Activated B cell treated with CpG ODN at 0.5 μM for 24 hours (primary cell): ENCODE results near the gene WDPCP. TPM values are rescaled to one million over a fixed set of nuclear protein-coding genes. Genes with fewer than 3 reads are reported as not detected.

Experiments
- ATAC-seq: fragments of 200-7000 bp; cut with Tn5 transposase; one replicate; pipeline ENCODE4 v1.10.0; 2021; ENCODE audit warnings: low read depth, mild to moderate bottlenecking, moderate library complexity
- CTCF ChIA-PET: fragments of 350-600 bp; sonication (Branson Sonifier 250); formaldehyde crosslinking; loops from one replicate; lab custom pipeline; 2021; ENCODE audit warnings: antibody characterized with exemption; lab: Charles Lee
- POLR2A ChIA-PET: fragments of 350-600 bp; sonication (Branson Sonifier 250); formaldehyde crosslinking; loops from one replicate; lab custom pipeline; 2021; ENCODE audit warnings: antibody characterized with exemption; lab: Charles Lee
- DNase-seq: peaks from one replicate; pipeline ENCODE4 v3.0.0; 2022
- H3K27ac Mint-ChIP-seq: one replicate; pipeline ENCODE4 v1.8.0; 2020; ENCODE audit warnings: mixed read lengths
- H3K27me3 Mint-ChIP-seq: one replicate; pipeline ENCODE4 v1.8.0; 2021; ENCODE audit warnings: mixed read lengths
- H3K36me3 Mint-ChIP-seq: one replicate; pipeline ENCODE4 v1.8.0; 2021; ENCODE audit warnings: low read depth, mixed read lengths
- H3K4me1 Mint-ChIP-seq: one replicate; pipeline ENCODE4 v1.8.0; 2021; ENCODE audit warnings: mixed read lengths
- H3K4me3 Mint-ChIP-seq: one replicate; pipeline ENCODE4 v1.8.0; 2020; ENCODE audit warnings: mild to moderate bottlenecking, mixed read lengths
- H3K9me3 Mint-ChIP-seq: one replicate; pipeline ENCODE4 v1.8.0; 2020; ENCODE audit warnings: mixed read lengths
- CTCF ChIP-seq: fragments of 200-600 bp; IDR thresholded peaks from one replicate; pipeline ENCODE4 v1.8.0; 2022; ENCODE audit warnings: antibody characterized with exemption, mild to moderate bottlenecking
- intact Hi-C: fragments of 100-400 bp; cut with micrococcal nuclease; formaldehyde crosslinking; loops from one replicate; pipeline ENCODE4 v1.15.1; 2024
- total RNA-seq: library from RNA; stranded (reverse); gene quantifications from 2 replicates; pipeline ENCODE4 v1.2.3, GENCODE V29; 2022

WDPCP gene
- total RNA-seq, 1 donor from 2014 or later: 12.9 TPM

DNA sequence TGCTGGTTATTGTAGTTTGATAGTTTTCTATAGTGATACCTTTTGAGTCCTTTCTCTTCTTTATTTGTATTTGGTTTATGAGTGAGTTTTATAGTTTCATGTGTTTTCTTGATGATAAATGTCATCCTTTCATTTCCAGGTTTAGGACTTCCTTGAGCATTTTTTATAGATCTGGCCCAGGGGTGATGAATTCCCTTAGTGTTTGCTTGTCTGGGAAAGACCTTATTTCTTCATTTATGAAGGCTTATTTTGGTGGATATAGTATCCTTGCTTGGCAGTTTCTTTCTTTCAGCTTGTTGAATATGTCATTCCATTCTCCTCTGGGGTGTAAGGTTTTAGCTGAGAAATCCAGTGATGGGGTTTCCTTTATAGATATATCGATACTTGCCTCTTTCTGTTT lies 483.8 kb downstream of the WDPCP start:
- H3K4me1 Mint-ChIP-seq: no peaks in the 10 kb centered on the region

DNA sequence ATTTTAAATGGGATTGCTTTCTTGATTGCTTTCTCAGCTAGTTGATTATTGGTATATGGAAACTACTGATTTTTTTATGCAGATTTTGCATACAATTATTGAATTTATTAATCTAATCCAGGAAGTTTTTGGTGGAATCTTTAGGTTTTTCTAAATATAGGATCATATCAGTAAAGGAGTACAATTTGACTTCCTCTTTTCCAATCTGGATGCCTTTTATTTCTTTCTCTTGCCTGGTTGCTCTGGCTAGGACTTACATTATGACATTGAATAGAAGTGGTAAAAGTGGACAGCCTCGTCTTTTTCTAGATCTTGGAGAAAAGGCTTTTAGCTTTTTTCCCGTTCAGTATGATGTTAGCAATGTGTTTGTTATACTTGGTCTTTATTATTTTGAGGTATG lies 486.3 kb downstream of the WDPCP start:
- peaks cover 30% of the 10 kb centered on the region for H3K9me3 Mint-ChIP-seq
- ATAC-seq (no peak), DNase-seq (no peak)
- intact Hi-C loops: no loop called here
- H3K4me1 Mint-ChIP-seq: no peaks in the 10 kb centered on the region
- no peak overlapping the region for H3K4me3 Mint-ChIP-seq
- TF ChIP-seq CTCF: no peak
- ChIA-PET CTCF (no interaction called here), POLR2A (no interaction called here)
- no peaks in the 10 kb centered on the region for H3K36me3 Mint-ChIP-seq
- H3K27me3 Mint-ChIP-seq: peaks cover 9% of the 10 kb centered on the region
- H3K27ac Mint-ChIP-seq: no peak overlapping the region

More for the DNA sequence above, 483.8 kb downstream of the WDPCP start:
- Mint-ChIP-seq H3K9me3 (peaks cover 30% of the 10 kb centered on the region), H3K27me3 (peaks cover 9% of the 10 kb centered on the region), H3K27ac (no peak overlapping the region), H3K4me3 (no peak overlapping the region), H3K36me3 (no peaks in the 10 kb centered on the region)
- ChIA-PET CTCF (interaction anchor here (0.5 kb wide), 1 partner anchor 37 kb away, joined by 3 read pairs; no protein-coding TSS in a partner anchor), POLR2A (interaction anchor here (0.7 kb wide), 1 partner anchor 74 kb away, joined by 4 read pairs; no protein-coding TSS in a partner anchor)
- no peak for ATAC-seq
- no peak for TF ChIP-seq CTCF
- intact Hi-C loops: no loop called here
- DNase-seq: no peak

GRCh38 chr2:63099032-63099431 lies 489.2 kb downstream of the WDPCP start:
- Mint-ChIP-seq H3K9me3 (peaks cover 13% of the 10 kb centered on the region), H3K27me3 (peaks cover 9% of the 10 kb centered on the region), H3K4me3 (no peak overlapping the region), H3K27ac (no peak overlapping the region), H3K4me1 (no peaks in the 10 kb centered on the region), H3K36me3 (no peaks in the 10 kb centered on the region)
- no peak for DNase-seq
- CTCF ChIA-PET: no interaction called here
- intact Hi-C loops: no loop called here
- ATAC-seq: no peak
- no peak for TF ChIP-seq CTCF
- POLR2A ChIA-PET: no interaction called here

GRCh38 chr2:63096491-63096890 lies 491.8 kb downstream of the WDPCP start:
- H3K36me3 Mint-ChIP-seq: no peaks in the 10 kb centered on the region
- H3K4me1 Mint-ChIP-seq: no peaks in the 10 kb centered on the region

GRCh38 chr2:63093502-63093901 lies 494.8 kb downstream of the WDPCP start:
- DNase-seq (no peak), ATAC-seq (no peak)
- Mint-ChIP-seq H3K36me3 (no peaks in the 10 kb centered on the region), H3K27ac (no peak overlapping the region), H3K9me3 (no peaks in the 10 kb centered on the region), H3K4me3 (no peak overlapping the region), H3K4me1 (no peaks in the 10 kb centered on the region), H3K27me3 (peaks cover 14% of the 10 kb centered on the region)
- intact Hi-C loops: no loop called here
- ChIA-PET POLR2A (no interaction called here), CTCF (no interaction called here)
- no peak for TF ChIP-seq CTCF

More at GRCh38 chr2:63096491-63096890, 491.8 kb downstream of the WDPCP start:
- H3K9me3 Mint-ChIP-seq: no peaks in the 10 kb centered on the region
- H3K27ac Mint-ChIP-seq: no peak overlapping the region
- TF ChIP-seq CTCF: no peak
- no peak for DNase-seq
- intact Hi-C loops: no loop called here
- ChIA-PET POLR2A (no interaction called here), CTCF (no interaction called here)
- ATAC-seq: no peak
- no peak overlapping the region for H3K4me3 Mint-ChIP-seq
- peaks cover 10% of the 10 kb centered on the region for H3K27me3 Mint-ChIP-seq
